Breast epithelium (tissue), 3 donors: Measurements from ENCODE around the gene KMT2E.

Experiments
- CTCF ChIP-seq, 3 donors: fragments of 450-650 bp; IDR thresholded peaks; one replicate each; pipeline ENCODE4 v1.5.1; 2016 to 2017; ENCODE audit warnings: antibody characterized with exemption in 3 of 3, mild to moderate bottlenecking in 3 of 3, moderate library complexity in 3 of 3
- POLR2A ChIP-seq: fragments of 450-650 bp; IDR thresholded peaks from one replicate; pipeline ENCODE4 v1.6.1; 2016; ENCODE audit warnings: antibody characterized with exemption, mild to moderate bottlenecking, moderate library complexity

DNA sequence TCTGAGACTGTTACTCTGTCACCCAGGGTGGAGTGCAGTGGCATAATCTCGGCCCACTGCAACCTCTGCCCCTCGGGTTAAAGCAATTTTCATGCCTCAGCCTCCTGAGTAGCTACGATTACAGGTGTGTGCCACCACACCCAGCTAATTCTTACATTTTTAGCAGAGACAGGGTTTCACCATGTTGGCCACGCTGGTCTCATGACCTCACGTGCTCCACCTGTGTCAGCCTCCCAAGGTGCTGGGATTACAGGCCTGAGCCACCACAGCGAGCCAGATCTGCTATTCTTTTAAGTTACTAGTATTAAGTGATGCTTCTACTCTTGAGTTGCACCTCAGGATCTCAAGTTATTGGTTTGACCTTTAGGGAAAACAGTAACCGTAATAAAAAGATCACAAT lies 23.0 kb upstream of the KMT2E start:
- TF ChIP-seq CTCF (IDR thresholded peaks at IDR 0.05) (no peak), POLR2A (no peak)
